ENCODE results near the gene PAOX. TPM values are rescaled to one million over a fixed set of nuclear protein-coding genes. Genes with fewer than 3 reads are reported as not detected.

Gene PAOX
- total and polyA plus RNA-seq, 9 of the 15 experiments (the other 6 are each of a cell fraction or from before 2014, with no cell fraction given) = 0.80 to 6.4 (median 2.6) TPM

GRCh38 chr10:133394064-133394663, 15.1 kb downstream of the PAOX start, which contains the start of gene MTG1 (continued):
- peak; percentile 77; the same call in 1 of the 2 replicates for TF ChIP-seq KLF1 (tag; IDR thresholded peaks at IDR 0.05)
- TF ChIP-seq ATF6 (CRISPR knock-in tag; IDR thresholded peaks at IDR 0.05) = peak; percentile 64; the same call in 1 of the 2 replicates
- TF ChIP-seq DEAF1 (CRISPR knock-in tag; IDR thresholded peaks at IDR 0.05) = no peak
- no peak for TF ChIP-seq ZBTB43 (CRISPR knock-in tag; IDR thresholded peaks at IDR 0.05)
- peak; percentile 76 for TF ChIP-seq SUPT5H (IDR thresholded peaks at IDR 0.05)
- 0 out of 2 replicates have a peak, but pooled peaks have one; percentile 13 for TF ChIP-seq ARID1B (IDR thresholded peaks at IDR 0.05)
- peak; percentile 63 to 89; a peak in 2 of 4 replicates for TF ChIP-seq UBTF (IDR thresholded peaks at IDR 0.05; ENCODE audit: borderline replicate concordance in 1 of 2, low read depth in 2 of 2, low read length in 2 of 2)
- TF ChIP-seq HMG20A (CRISPR knock-in tag; conservative IDR thresholded peaks at IDR 0.05) = no peak
- peak; percentile 77; the same call in 1 of the 2 replicates for TF ChIP-seq PHB (CRISPR knock-in tag; IDR thresholded peaks at IDR 0.05)
- TF ChIP-seq STAG1 (CRISPR knock-in tag; IDR thresholded peaks at IDR 0.05; ENCODE audit: borderline replicate concordance) = no peak
- peak; percentile 98 for TF ChIP-seq THAP7 (CRISPR knock-in tag; IDR thresholded peaks at IDR 0.05)
- TF ChIP-seq ETV1 (tag; conservative IDR thresholded peaks at IDR 0.05; ENCODE audit: low read depth) = peak; percentile 72
- peak; percentile 88 for TF ChIP-seq RB1 (IDR thresholded peaks at IDR 0.05; ENCODE audit: low read depth)
- TF ChIP-seq ZBTB33 (CRISPR knock-in tag; IDR thresholded peaks at IDR 0.05) = no peak
- TF ChIP-seq NCOA4 (IDR thresholded peaks at IDR 0.05; ENCODE audit: partially characterized antibody) = no peak
- TF ChIP-seq ZNF449 (CRISPR knock-in tag; IDR thresholded peaks at IDR 0.05) = no peak

Measured in K562 (cell line).